Ascending aorta (tissue), 2 donors: ENCODE measurements around the gene PCYOX1L. TPM values are rescaled to one million over a fixed set of nuclear protein-coding genes. Genes with fewer than 3 reads are reported as not detected.

ENCODE experiments used
- DNase-seq, 2 donors: peaks; one replicate each; pipeline ENCODE4 v3.0.0-alpha.2; 2019; ENCODE audit warnings: low spot score in 2 of 2
- H3K27ac ChIP-seq, 2 donors: fragments of 200-600 bp; sonication (generic); one replicate each; pipeline ENCODE4 v1.5.1; 2016 to 2017; ENCODE audit warnings: mild to moderate bottlenecking in 1 of 2
- H3K27me3 ChIP-seq: fragments of 200-600 bp; sonication (generic); one replicate; pipeline ENCODE4 v1.5.1; 2017
- H3K36me3 ChIP-seq, 2 donors: fragments of 200-600 bp; sonication (generic); one replicate each; pipeline ENCODE4 v1.5.1; 2016
- H3K4me1 ChIP-seq, 2 donors: fragments of 200-600 bp; sonication (generic); one replicate each; pipeline ENCODE4 v1.5.1; 2016 to 2017; ENCODE audit warnings: mild to moderate bottlenecking in 1 of 2
- H3K4me3 ChIP-seq, 2 donors: fragments of 200-600 bp; sonication (generic); one replicate each; pipeline ENCODE4 v1.5.1; 2016 to 2017; ENCODE audit warnings: mild to moderate bottlenecking in 1 of 2
- H3K9me3 ChIP-seq, 2 donors: fragments of 200-600 bp; sonication (generic); one replicate each; pipeline ENCODE4 v1.5.1; 2016
- intact Hi-C: fragments of 100-400 bp; cut with DNase I; formaldehyde crosslinking; loops from one replicate; pipeline ENCODE4 v1.15.1; 2023
- total RNA-seq: library from RNA; depleted of rRNA; stranded (reverse); fragments of >200 nt; gene quantifications from one replicate; pipeline ENCODE4 v1.1.0, GENCODE V29; 2016
- TF ChIP-seq, protein P1 (sequence below), 3 experiments: fragments of 200-600 bp in 2 of 3; fragments of 450-650 bp in 1 of 3; sonication (generic) in 2 of 3; IDR thresholded peaks; one replicate each; pipeline ENCODE4 v1.5.1; 2016 to 2019; ENCODE audit warnings: antibody characterized with exemption in 3 of 3, mild to moderate bottlenecking in 1 of 3, moderate library complexity in 1 of 3

The PCYOX1L gene
- total RNA-seq, 1 donor from 2014 or later = 1.5 TPM

DNA sequence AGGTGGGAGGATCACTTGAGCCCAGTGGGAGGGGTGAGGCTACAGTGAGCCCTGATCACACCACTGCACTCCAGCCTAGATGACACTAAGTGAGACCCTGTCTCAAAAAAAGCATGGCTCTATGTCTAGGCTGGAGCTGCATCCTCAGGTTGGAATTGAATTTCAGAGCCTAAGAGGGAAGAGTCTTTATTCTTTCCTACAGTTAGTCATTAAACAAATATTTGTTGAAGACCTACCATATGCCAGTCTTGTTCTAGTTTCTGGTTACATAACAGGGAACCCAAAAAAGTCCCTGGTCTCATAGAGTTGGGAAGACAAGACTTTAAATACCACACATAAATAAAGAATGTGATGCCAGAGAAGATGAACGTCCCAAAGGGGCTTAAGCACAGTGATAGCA lies 19.5 kb upstream of the PCYOX1L start:
- no peak for DNase-seq
- Histone ChIP-seq H3K4me1 (no peaks in the 10 kb centered on the region), H3K9me3 (no peaks in the 10 kb centered on the region), H3K27me3 (no peaks in the 10 kb centered on the region), H3K4me3 (no peak overlapping the region), H3K27ac (no peak overlapping the region), H3K36me3 (no peaks in the 10 kb centered on the region)
- intact Hi-C loops = no loop called here
- TF ChIP-seq, protein P1, sequence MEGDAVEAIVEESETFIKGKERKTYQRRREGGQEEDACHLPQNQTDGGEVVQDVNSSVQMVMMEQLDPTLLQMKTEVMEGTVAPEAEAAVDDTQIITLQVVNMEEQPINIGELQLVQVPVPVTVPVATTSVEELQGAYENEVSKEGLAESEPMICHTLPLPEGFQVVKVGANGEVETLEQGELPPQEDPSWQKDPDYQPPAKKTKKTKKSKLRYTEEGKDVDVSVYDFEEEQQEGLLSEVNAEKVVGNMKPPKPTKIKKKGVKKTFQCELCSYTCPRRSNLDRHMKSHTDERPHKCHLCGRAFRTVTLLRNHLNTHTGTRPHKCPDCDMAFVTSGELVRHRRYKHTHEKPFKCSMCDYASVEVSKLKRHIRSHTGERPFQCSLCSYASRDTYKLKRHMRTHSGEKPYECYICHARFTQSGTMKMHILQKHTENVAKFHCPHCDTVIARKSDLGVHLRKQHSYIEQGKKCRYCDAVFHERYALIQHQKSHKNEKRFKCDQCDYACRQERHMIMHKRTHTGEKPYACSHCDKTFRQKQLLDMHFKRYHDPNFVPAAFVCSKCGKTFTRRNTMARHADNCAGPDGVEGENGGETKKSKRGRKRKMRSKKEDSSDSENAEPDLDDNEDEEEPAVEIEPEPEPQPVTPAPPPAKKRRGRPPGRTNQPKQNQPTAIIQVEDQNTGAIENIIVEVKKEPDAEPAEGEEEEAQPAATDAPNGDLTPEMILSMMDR (IDR thresholded peaks at IDR 0.05) = no peak

DNA sequence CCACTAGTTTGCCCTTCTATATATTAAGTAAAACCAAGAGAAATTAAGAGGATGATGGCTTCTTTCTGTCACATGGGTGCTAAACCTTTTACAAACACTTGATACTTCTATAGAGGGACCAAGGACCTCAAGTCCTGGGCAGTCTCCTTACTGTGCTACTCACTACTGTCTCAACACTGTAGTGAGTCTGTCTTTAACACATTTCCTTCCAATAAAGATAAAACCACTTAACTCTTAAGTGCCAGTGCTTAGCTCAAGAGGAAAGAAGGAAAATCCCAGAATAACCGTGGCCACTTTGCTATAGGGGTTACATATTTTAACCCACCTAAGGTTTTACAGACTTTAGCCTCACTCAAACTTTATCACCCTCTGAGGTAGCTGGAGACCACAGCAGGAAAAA lies 16.9 kb upstream of the PCYOX1L start:
- Histone ChIP-seq H3K4me3 (no peak overlapping the region), H3K27ac (no peak overlapping the region), H3K36me3 (no peaks in the 10 kb centered on the region), H3K9me3 (no peaks in the 10 kb centered on the region), H3K4me1 (peaks cover 0 to 2% of the 10 kb centered on the region in 2 donors), H3K27me3 (no peaks in the 10 kb centered on the region)
- intact Hi-C loops = loop anchor here (5.0 to 10.0 kb wide), 2 partner anchors 69 to 196 kb away; partner anchors contain the start of genes ABLIM3 and AFAP1L1
- TF ChIP-seq, protein P1 (IDR thresholded peaks at IDR 0.05) = no peak
- no peak for DNase-seq

DNA sequence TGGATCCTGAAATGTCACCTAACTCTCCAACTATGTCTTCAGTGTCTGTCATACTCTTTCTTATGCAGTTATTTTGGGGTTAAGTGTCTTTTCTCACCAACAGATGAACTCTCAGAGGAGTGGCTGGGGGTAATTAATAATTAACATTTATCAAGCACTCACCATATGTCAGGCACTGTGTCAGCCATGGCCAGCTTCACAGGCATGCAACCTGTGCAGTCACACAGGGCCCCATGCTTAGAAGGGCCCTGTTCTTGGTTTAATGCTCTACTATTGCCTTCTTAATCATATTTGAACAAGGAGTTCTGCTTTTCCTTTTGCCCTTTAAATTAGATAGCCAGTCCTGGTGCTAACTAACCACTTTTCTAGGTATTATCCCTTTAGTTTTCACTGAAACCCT lies 16.0 kb upstream of the PCYOX1L start:
- no peaks in the 10 kb centered on the region for H3K9me3 ChIP-seq
- H3K27me3 ChIP-seq = no peaks in the 10 kb centered on the region
- H3K4me3 ChIP-seq = no peak overlapping the region
- no peaks in the 10 kb centered on the region for H3K36me3 ChIP-seq
- H3K4me1 ChIP-seq = peaks cover 0 to 8% of the 10 kb centered on the region in 2 donors
- TF ChIP-seq, protein P1 (IDR thresholded peaks at IDR 0.05) = no peak
- no peak for DNase-seq
- intact Hi-C loops = loop anchor here (5.0 to 10.0 kb wide), 2 partner anchors 70 to 197 kb away; partner anchors contain the start of genes ABLIM3 and AFAP1L1
- H3K27ac ChIP-seq = no peak overlapping the region

DNA sequence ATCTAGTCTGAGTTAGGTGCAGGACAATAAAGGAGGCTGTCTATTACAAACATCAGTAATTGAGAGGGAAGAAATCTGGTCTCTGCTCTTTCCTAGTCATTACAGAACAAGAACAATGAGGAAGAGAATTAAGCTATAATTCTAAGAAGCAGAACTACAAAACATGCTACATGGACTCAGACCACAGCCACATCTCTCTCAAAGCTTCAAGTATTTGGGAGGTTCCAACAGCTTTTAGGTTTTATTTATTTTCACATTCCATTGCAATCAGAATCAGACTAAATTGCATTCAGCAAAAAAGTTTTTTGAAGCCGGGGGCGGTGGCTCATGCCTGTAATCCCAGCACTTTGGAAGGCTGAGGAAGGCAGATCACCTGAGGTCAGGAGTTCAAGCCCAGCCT lies 13.7 kb upstream of the PCYOX1L start:
- TF ChIP-seq, protein P1 (IDR thresholded peaks at IDR 0.05) = no peak
- intact Hi-C loops = loop anchor here (5.0 to 10.0 kb wide), 2 partner anchors 72 to 199 kb away; partner anchors contain the start of genes ABLIM3 and AFAP1L1

DNA sequence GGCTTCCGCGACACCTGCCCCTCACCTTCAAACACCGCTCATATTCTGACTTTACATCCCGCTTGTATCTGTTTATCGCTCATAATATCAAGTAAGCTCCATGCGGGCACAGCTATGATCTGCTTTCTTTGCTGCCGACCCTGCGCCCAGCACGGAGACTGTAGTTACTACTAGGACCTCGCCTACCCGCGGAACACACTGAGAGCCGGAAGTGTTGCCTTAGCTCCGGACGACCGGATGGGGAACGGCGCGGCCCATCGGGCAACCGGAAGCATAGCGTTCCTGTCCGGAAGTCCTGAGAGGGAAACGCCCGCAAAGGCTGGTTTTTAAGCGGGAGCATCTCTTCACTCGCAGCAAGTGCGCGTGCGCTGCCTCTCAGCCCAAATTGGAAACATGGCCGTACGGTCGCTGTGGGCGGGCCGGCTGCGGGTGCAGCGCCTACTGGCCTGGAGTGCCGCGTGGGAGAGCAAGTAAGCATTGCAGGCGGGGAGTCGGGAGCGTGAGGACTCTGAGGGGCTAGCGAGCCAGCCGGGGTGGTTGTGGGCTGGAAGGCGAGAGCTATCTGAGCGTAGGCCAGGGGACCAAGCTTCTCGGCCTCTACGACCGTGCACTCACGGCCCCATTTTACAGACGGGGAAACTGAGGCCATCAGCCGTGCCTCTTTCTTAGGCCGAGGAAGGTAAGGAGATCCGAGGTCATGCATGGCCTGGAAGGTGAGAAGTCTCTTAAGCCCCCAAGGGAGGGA lies 12.5 kb upstream of the PCYOX1L start, which contains the start of gene GRPEL2:
Gene GRPEL2, plus strand, starts transcription at position 353 of the 745 bp plus-strand sequence. Its CDS starts 41 bp downstream, at position 394.
- Histone ChIP-seq H3K4me1 (peaks cover 0 to 8% of the 10 kb centered on the region in 2 donors), H3K4me3 (peak within 1 kb of the TSS; percentile 70 to 76), H3K9me3 (no peaks in the 10 kb centered on the region), H3K36me3 (peaks cover 15 to 24% of the 10 kb centered on the region in 2 donors), H3K27me3 (no peaks in the 10 kb centered on the region), H3K27ac (peak within 1 kb of the TSS; percentile 71 to 80)
- DNase-seq = peak; percentile 74 to 98
- TF ChIP-seq, protein P1 (IDR thresholded peaks at IDR 0.05) = no peak
- intact Hi-C loops = loop anchor here (1.0 to 10.0 kb wide), 2 partner anchors 12 to 201 kb away; partner anchors contain the start of gene ABLIM3

More for the DNA sequence above, 13.7 kb upstream of the PCYOX1L start:
- Histone ChIP-seq H3K27me3 (no peaks in the 10 kb centered on the region), H3K27ac (no peak overlapping the region), H3K4me3 (peak overlapping the region in 1 of 2 donors; percentile 76), H3K9me3 (no peaks in the 10 kb centered on the region), H3K36me3 (peaks cover 4 to 12% of the 10 kb centered on the region in 2 donors), H3K4me1 (peaks cover 0 to 8% of the 10 kb centered on the region in 2 donors)
- DNase-seq = no peak
